Vagina (tissue), 2 donors: ENCODE data around the gene SS18L1.

Experiments used
- CTCF ChIP-seq, 3 experiments: fragments of 450-650 bp in 2 of 3; fragments of 200-600 bp in 1 of 3; sonication (generic) in 1 of 3; IDR thresholded peaks; one replicate each; pipeline ENCODE4 v1.5.1; 2017 to 2019; ENCODE audit warnings: antibody characterized with exemption in 3 of 3, mild to moderate bottlenecking in 2 of 3, moderate library complexity in 2 of 3
- POLR2AphosphoS5 ChIP-seq, 2 donors: sonication (generic); formaldehyde crosslinking; IDR thresholded peaks; one replicate each; pipeline ENCODE4 v1.9.0; 2017; ENCODE audit warnings: antibody characterized with exemption in 2 of 2, mild to moderate bottlenecking in 2 of 2, low read depth in 1 of 2; ENCODE audit not compliant: insufficient read depth in 1 of 2

- TF ChIP-seq CTCF (IDR thresholded peaks at IDR 0.05) (no peak), POLR2AphosphoS5 (IDR thresholded peaks at IDR 0.05; ENCODE audit: insufficient read depth in 1 of 2, low read depth in 1 of 2) (no peak)
Observed at GRCh38 chr20:62219992-62220665, 76.6 kb downstream of the SS18L1 start, which contains the start of gene HRH3.
